Measurements from ENCODE around the gene GPR84.

The GPR84 gene

GRCh38 chr12:54374562-54375258 is 10.4 kb upstream of the GPR84 start:
- no peak for DNase-seq

- no peak for DNase-seq
Observed at GRCh38 chr12:54373649-54374561, 9.6 kb upstream of the GPR84 start.

- no peak for DNase-seq
Observed at GRCh38 chr12:54372113-54372806, 8.0 kb upstream of the GPR84 start.

GRCh38 chr12:54371328-54372112 is 7.2 kb upstream of the GPR84 start:
- no peak for DNase-seq

- DNase-seq: peak; percentile 81
Observed at GRCh38 chr12:54370171-54370730, 6.0 kb upstream of the GPR84 start.

- no peak for DNase-seq
Observed at GRCh38 chr12:54369597-54370131, 5.4 kb upstream of the GPR84 start.

GRCh38 chr12:54368709-54369596 is 4.7 kb upstream of the GPR84 start:
- peak; percentile 80 for DNase-seq

- peak; percentile 16 for DNase-seq
Observed at GRCh38 chr12:54368025-54368708, 3.9 kb upstream of the GPR84 start.

GRCh38 chr12:54363618-54364017 is 668 bp downstream of the GPR84 start:
- no peak for DNase-seq

- DNase-seq: no peak
Observed at GRCh38 chr12:54363047-54363446, 1.2 kb downstream of the GPR84 start.

- DNase-seq: peak; percentile 73
Observed at GRCh38 chr12:54360717-54361456, 3.4 kb downstream of the GPR84 start.

- DNase-seq: no peak
Observed at GRCh38 chr12:54359762-54360351, 4.4 kb downstream of the GPR84 start.

GRCh38 chr12:54358945-54359761 is 5.1 kb downstream of the GPR84 start:
- DNase-seq: peak; percentile 91

GRCh38 chr12:54358191-54358944 is 5.9 kb downstream of the GPR84 start:
- DNase-seq: peak; percentile 86

GRCh38 chr12:54357506-54358190 is 6.6 kb downstream of the GPR84 start:
- DNase-seq: peak; percentile 31

GRCh38 chr12:54356951-54357356 is 7.3 kb downstream of the GPR84 start:
- DNase-seq: peak; percentile 54

Measured in right kidney (tissue), 1 donor.